ENCODE data around the gene TMEM72. TPM values are rescaled to one million over a fixed set of nuclear protein-coding genes. Genes with fewer than 3 reads are reported as not detected.

Gene TMEM72
- total and polyA plus RNA-seq, 2 of the 13 experiments (the other 11 are each of a cell fraction or from before 2014, with no cell fraction given) = 0.04 TPM; not detected in 1

- TF ChIP-seq THYN1 (CRISPR knock-in tag; IDR thresholded peaks at IDR 0.05; ENCODE audit: borderline replicate concordance, low read depth) (0 out of 2 replicates have a peak, but pooled peaks have one; percentile 74), JUNB (CRISPR knock-in tag; IDR thresholded peaks at IDR 0.05; ENCODE audit: borderline replicate concordance) (no peak), DNMT3B (CRISPR knock-in tag; conservative IDR thresholded peaks at IDR 0.05) (no peak), CENPBD1 (CRISPR knock-in tag; IDR thresholded peaks at IDR 0.05; ENCODE audit: borderline replicate concordance, low read depth) (no peak), HOXA9 (CRISPR knock-in tag; IDR thresholded peaks at IDR 0.05; ENCODE audit: borderline replicate concordance) (no peak; the same call in 1 of the 2 replicates), RELA (CRISPR knock-in tag; IDR thresholded peaks at IDR 0.05) (no peak), HOXA7 (CRISPR knock-in tag; IDR thresholded peaks at IDR 0.05) (no peak), ZNF441 (CRISPR knock-in tag; IDR thresholded peaks at IDR 0.05; ENCODE audit: borderline replicate concordance) (no peak), REPIN1 (CRISPR knock-in tag; IDR thresholded peaks at IDR 0.05; ENCODE audit: borderline replicate concordance, low read depth) (0 out of 2 replicates have a peak, but pooled peaks have one; percentile 7), KLF11 (CRISPR knock-in tag; IDR thresholded peaks at IDR 0.05) (0 out of 2 replicates have a peak, but pooled peaks have one; percentile 47), ZNF264 (CRISPR knock-in tag; IDR thresholded peaks at IDR 0.05) (peak; percentile 32; the same call in 1 of the 2 replicates), IRF2 (CRISPR knock-in tag; IDR thresholded peaks at IDR 0.05) (peak; percentile 27; the same call in 1 of the 2 replicates), SMAD9 (CRISPR knock-in tag; IDR thresholded peaks at IDR 0.05) (no peak)
- TF ChIP-seq, protein P1, sequence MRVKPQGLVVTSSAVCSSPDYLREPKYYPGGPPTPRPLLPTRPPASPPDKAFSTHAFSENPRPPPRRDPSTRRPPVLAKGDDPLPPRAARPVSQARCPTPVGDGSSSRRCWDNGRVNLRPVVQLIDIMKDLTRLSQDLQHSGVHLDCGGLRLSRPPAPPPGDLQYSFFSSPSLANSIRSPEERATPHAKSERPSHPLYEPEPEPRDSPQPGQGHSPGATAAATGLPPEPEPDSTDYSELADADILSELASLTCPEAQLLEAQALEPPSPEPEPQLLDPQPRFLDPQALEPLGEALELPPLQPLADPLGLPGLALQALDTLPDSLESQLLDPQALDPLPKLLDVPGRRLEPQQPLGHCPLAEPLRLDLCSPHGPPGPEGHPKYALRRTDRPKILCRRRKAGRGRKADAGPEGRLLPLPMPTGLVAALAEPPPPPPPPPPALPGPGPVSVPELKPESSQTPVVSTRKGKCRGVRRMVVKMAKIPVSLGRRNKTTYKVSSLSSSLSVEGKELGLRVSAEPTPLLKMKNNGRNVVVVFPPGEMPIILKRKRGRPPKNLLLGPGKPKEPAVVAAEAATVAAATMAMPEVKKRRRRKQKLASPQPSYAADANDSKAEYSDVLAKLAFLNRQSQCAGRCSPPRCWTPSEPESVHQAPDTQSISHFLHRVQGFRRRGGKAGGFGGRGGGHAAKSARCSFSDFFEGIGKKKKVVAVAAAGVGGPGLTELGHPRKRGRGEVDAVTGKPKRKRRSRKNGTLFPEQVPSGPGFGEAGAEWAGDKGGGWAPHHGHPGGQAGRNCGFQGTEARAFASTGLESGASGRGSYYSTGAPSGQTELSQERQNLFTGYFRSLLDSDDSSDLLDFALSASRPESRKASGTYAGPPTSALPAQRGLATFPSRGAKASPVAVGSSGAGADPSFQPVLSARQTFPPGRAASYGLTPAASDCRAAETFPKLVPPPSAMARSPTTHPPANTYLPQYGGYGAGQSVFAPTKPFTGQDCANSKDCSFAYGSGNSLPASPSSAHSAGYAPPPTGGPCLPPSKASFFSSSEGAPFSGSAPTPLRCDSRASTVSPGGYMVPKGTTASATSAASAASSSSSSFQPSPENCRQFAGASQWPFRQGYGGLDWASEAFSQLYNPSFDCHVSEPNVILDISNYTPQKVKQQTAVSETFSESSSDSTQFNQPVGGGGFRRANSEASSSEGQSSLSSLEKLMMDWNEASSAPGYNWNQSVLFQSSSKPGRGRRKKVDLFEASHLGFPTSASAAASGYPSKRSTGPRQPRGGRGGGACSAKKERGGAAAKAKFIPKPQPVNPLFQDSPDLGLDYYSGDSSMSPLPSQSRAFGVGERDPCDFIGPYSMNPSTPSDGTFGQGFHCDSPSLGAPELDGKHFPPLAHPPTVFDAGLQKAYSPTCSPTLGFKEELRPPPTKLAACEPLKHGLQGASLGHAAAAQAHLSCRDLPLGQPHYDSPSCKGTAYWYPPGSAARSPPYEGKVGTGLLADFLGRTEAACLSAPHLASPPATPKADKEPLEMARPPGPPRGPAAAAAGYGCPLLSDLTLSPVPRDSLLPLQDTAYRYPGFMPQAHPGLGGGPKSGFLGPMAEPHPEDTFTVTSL (CRISPR knock-in tag; IDR thresholded peaks at IDR 0.05; ENCODE audit: borderline replicate concordance) = no peak
- TF ChIP-seq, protein P2, sequence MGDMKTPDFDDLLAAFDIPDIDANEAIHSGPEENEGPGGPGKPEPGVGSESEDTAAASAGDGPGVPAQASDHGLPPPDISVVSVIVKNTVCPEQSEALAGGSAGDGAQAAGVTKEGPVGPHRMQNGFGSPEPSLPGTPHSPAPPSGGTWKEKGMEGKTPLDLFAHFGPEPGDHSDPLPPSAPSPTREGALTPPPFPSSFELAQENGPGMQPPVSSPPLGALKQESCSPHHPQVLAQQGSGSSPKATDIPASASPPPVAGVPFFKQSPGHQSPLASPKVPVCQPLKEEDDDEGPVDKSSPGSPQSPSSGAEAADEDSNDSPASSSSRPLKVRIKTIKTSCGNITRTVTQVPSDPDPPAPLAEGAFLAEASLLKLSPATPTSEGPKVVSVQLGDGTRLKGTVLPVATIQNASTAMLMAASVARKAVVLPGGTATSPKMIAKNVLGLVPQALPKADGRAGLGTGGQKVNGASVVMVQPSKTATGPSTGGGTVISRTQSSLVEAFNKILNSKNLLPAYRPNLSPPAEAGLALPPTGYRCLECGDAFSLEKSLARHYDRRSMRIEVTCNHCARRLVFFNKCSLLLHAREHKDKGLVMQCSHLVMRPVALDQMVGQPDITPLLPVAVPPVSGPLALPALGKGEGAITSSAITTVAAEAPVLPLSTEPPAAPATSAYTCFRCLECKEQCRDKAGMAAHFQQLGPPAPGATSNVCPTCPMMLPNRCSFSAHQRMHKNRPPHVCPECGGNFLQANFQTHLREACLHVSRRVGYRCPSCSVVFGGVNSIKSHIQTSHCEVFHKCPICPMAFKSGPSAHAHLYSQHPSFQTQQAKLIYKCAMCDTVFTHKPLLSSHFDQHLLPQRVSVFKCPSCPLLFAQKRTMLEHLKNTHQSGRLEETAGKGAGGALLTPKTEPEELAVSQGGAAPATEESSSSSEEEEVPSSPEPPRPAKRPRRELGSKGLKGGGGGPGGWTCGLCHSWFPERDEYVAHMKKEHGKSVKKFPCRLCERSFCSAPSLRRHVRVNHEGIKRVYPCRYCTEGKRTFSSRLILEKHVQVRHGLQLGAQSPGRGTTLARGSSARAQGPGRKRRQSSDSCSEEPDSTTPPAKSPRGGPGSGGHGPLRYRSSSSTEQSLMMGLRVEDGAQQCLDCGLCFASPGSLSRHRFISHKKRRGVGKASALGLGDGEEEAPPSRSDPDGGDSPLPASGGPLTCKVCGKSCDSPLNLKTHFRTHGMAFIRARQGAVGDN (CRISPR knock-in tag; IDR thresholded peaks at IDR 0.05) = peak; percentile 72; the same call in 1 of the 2 replicates
- TF ChIP-seq, protein P3, sequence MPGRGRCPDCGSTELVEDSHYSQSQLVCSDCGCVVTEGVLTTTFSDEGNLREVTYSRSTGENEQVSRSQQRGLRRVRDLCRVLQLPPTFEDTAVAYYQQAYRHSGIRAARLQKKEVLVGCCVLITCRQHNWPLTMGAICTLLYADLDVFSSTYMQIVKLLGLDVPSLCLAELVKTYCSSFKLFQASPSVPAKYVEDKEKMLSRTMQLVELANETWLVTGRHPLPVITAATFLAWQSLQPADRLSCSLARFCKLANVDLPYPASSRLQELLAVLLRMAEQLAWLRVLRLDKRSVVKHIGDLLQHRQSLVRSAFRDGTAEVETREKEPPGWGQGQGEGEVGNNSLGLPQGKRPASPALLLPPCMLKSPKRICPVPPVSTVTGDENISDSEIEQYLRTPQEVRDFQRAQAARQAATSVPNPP (CRISPR knock-in tag; IDR thresholded peaks at IDR 0.05) = no peak; the same call in 1 of the 2 replicates
Observed at GRCh38 chr10:44977287-44978212, 66.4 kb downstream of the TMEM72 start (continued).
